ENCODE data around the gene ANKRD62.

GRCh38 chr18:12109836-12110235, 16.2 kb downstream of the ANKRD62 start:
- TF ChIP-seq POLR2A (IDR thresholded peaks at IDR 0.05): no peak
- TF ChIP-seq CTCF (IDR thresholded peaks at IDR 0.05): no peak

Data from breast epithelium (tissue), 3 donors.